Mesothelial cell of epicardium (in vitro differentiated cells): ENCODE results near the gene FMNL2. TPM values are rescaled to one million over a fixed set of nuclear protein-coding genes. Genes with fewer than 3 reads are reported as not detected.

ENCODE experiments used
- DNase-seq, 2 experiments: peaks; one replicate each; pipeline ENCODE4 v3.0.0; 2021; ENCODE audit warnings: low spot score in 2 of 2; ENCODE audit not compliant: unreplicated experiment in 2 of 2
- H3K27ac Mint-ChIP-seq: 2 replicates; pipeline ENCODE4 v1.8.0; 2021; ENCODE audit warnings: mixed read lengths
- H3K27me3 Mint-ChIP-seq: 2 replicates; pipeline ENCODE4 v1.8.0; 2021; ENCODE audit warnings: low read depth, mixed read lengths
- H3K36me3 Mint-ChIP-seq: 2 replicates; pipeline ENCODE4 v1.8.0; 2021; ENCODE audit warnings: mixed read lengths
- H3K4me1 Mint-ChIP-seq: 2 replicates; pipeline ENCODE4 v1.8.0; 2021; ENCODE audit warnings: mixed read lengths
- H3K4me3 Mint-ChIP-seq: 2 replicates; pipeline ENCODE4 v1.8.0; 2021; ENCODE audit warnings: mild to moderate bottlenecking, moderate library complexity, mixed read lengths
- H3K9me3 Mint-ChIP-seq: 2 replicates; pipeline ENCODE4 v1.8.0; 2021; ENCODE audit warnings: mixed read lengths
- CTCF ChIP-seq: fragments of 200-600 bp; sonication (generic); IDR thresholded peaks from one replicate; pipeline ENCODE4 v1.5.0; 2021; ENCODE audit warnings: antibody characterized with exemption; ENCODE audit not compliant: unreplicated experiment
- total RNA-seq: library from RNA; stranded (reverse); gene quantifications from 3 replicates; pipeline ENCODE4 v1.2.1, GENCODE V29; 2021

The FMNL2 gene
- total RNA-seq, 1 donor from 2014 or later = 52.6 TPM

GRCh38 chr2:152603166-152603565 lies 268.2 kb downstream of the FMNL2 start:
- no peak for DNase-seq
- H3K9me3 Mint-ChIP-seq = no peaks in the 10 kb centered on the region
- H3K27ac Mint-ChIP-seq = no peak overlapping the region
- TF ChIP-seq CTCF = no peak
- no peak overlapping the region for H3K4me3 Mint-ChIP-seq
- peaks cover 6% of the 10 kb centered on the region for H3K36me3 Mint-ChIP-seq
- H3K4me1 Mint-ChIP-seq = no peaks in the 10 kb centered on the region
- no peaks in the 10 kb centered on the region for H3K27me3 Mint-ChIP-seq

GRCh38 chr2:152606081-152606480 lies 271.1 kb downstream of the FMNL2 start:
- H3K9me3 Mint-ChIP-seq = peaks cover 7% of the 10 kb centered on the region
- H3K27ac Mint-ChIP-seq = no peak overlapping the region
- no peaks in the 10 kb centered on the region for H3K27me3 Mint-ChIP-seq
- TF ChIP-seq CTCF = no peak
- no peak overlapping the region for H3K4me3 Mint-ChIP-seq
- peaks cover 6% of the 10 kb centered on the region for H3K4me1 Mint-ChIP-seq
- H3K36me3 Mint-ChIP-seq = peaks cover 13% of the 10 kb centered on the region
- no peak for DNase-seq

GRCh38 chr2:152606941-152607340 lies 272.0 kb downstream of the FMNL2 start:
- Mint-ChIP-seq H3K4me1 (peaks cover 6% of the 10 kb centered on the region), H3K27ac (no peak overlapping the region), H3K9me3 (peaks cover 7% of the 10 kb centered on the region), H3K4me3 (no peak overlapping the region), H3K36me3 (peaks cover 19% of the 10 kb centered on the region), H3K27me3 (no peaks in the 10 kb centered on the region)
- TF ChIP-seq CTCF = no peak
- DNase-seq = no peak

GRCh38 chr2:152607793-152608300 lies 272.9 kb downstream of the FMNL2 start:
- H3K36me3 Mint-ChIP-seq = peaks cover 24% of the 10 kb centered on the region
- DNase-seq = no peak
- H3K4me3 Mint-ChIP-seq = no peak overlapping the region

GRCh38 chr2:152609154-152609553 lies 274.2 kb downstream of the FMNL2 start:
- Mint-ChIP-seq H3K27ac (no peak overlapping the region), H3K4me1 (peaks cover 6% of the 10 kb centered on the region), H3K27me3 (no peaks in the 10 kb centered on the region), H3K4me3 (no peak overlapping the region), H3K9me3 (peaks cover 7% of the 10 kb centered on the region), H3K36me3 (peaks cover 30% of the 10 kb centered on the region)
- no peak for TF ChIP-seq CTCF
- DNase-seq = no peak

More at GRCh38 chr2:152607793-152608300, 272.9 kb downstream of the FMNL2 start:
- Mint-ChIP-seq H3K27ac (no peak overlapping the region), H3K27me3 (no peaks in the 10 kb centered on the region), H3K4me1 (peaks cover 6% of the 10 kb centered on the region), H3K9me3 (peaks cover 7% of the 10 kb centered on the region)
- TF ChIP-seq CTCF = no peak

GRCh38 chr2:152609699-152610098 lies 274.7 kb downstream of the FMNL2 start:
- peaks cover 7% of the 10 kb centered on the region for H3K9me3 Mint-ChIP-seq
- peaks cover 30% of the 10 kb centered on the region for H3K36me3 Mint-ChIP-seq
- H3K4me3 Mint-ChIP-seq = no peak overlapping the region
- no peak overlapping the region for H3K27ac Mint-ChIP-seq
- no peaks in the 10 kb centered on the region for H3K27me3 Mint-ChIP-seq
- no peak for DNase-seq
- H3K4me1 Mint-ChIP-seq = peaks cover 7% of the 10 kb centered on the region
- TF ChIP-seq CTCF = no peak
